Left lung (tissue), 10 donors: ENCODE results near the gene HSFX3. TPM values are rescaled to one million over a fixed set of nuclear protein-coding genes. Genes with fewer than 3 reads are reported as not detected.

ENCODE experiments used
- ATAC-seq: fragments of 200-7000 bp; cut with Tn5 transposase; one replicate; pipeline ENCODE4 v1.9.1; 2020; ENCODE audit warnings: moderate library complexity
- DNase-seq, 4 donors: peaks; one replicate each; pipeline ENCODE4 v3.0.0-alpha.2; 2013 to 2020
- H3K27ac ChIP-seq, 2 donors: fragments of 200-600 bp; sonication (generic) in 1 of 2; one replicate each; pipeline versions ENCODE4 v1.5.0 to v1.8.0; 2020 to 2021
- H3K27me3 ChIP-seq, 2 donors: fragments of 200-600 bp; sonication (generic) in 1 of 2; one replicate each; pipeline versions ENCODE4 v1.5.0 to v1.8.0; 2020 to 2021
- H3K36me3 ChIP-seq, 2 donors: fragments of 200-600 bp; sonication (generic) in 1 of 2; one replicate each; pipeline versions ENCODE4 v1.5.0 to v1.8.0; 2020 to 2021
- H3K4me1 ChIP-seq, 2 donors: fragments of 200-600 bp; one replicate each; pipeline ENCODE4 v1.8.0; 2021
- H3K4me3 ChIP-seq, 2 donors: fragments of 200-600 bp; sonication (generic) in 1 of 2; one replicate each; pipeline versions ENCODE4 v1.5.0 to v1.8.0; 2020 to 2021; ENCODE audit warnings: mild to moderate bottlenecking in 1 of 2
- H3K9me3 ChIP-seq, 2 donors: fragments of 200-600 bp; sonication (generic) in 1 of 2; one replicate each; pipeline versions ENCODE4 v1.5.0 to v1.8.0; 2020 to 2021
- CTCF ChIP-seq, 2 donors: fragments of 200-600 bp; sonication (generic) in 1 of 2; IDR thresholded peaks; one replicate each; pipeline versions ENCODE4 v1.5.0 to v1.8.0; 2021; ENCODE audit warnings: antibody characterized with exemption in 2 of 2
- intact Hi-C, 2 donors: fragments of 100-400 bp; cut with DNase I; formaldehyde crosslinking; loops; one replicate each; pipeline versions ENCODE4 v1.11.2 to v1.14.2; 2022
- polyA plus RNA-seq, 6 donors: library from polyadenylated mRNA; unstranded; fragments of 120-200 nt; gene quantifications; one replicate each; pipeline ENCODE4 v1.2.1, GENCODE V29; 2013; ENCODE audit not compliant: insufficient read length in 6 of 6
- total RNA-seq, 2 donors: library from RNA; stranded (reverse); fragmentation: NEBNext Ultra II Directional; extraction: Animal tissue kit (Norgen Biotek cat#: 25700); gene quantifications; one replicate each; pipeline ENCODE4 v1.2.1, GENCODE V29; 2021
- donor health status: DM: no; HTN: yes; CAD: no.
- donor health status: DM: no; HTN: no; CAD: no.

HSFX3 gene
- total and polyA plus RNA-seq, 8 donors, result not detected

GRCh38 chrX:149571770-149572169 lies 22.0 kb upstream of the HSFX3 start:
- no peak overlapping the region for H3K27ac ChIP-seq
- no peaks in the 10 kb centered on the region for H3K9me3 ChIP-seq
- TF ChIP-seq CTCF (IDR thresholded peaks at IDR 0.05), result no peak
- H3K4me1 ChIP-seq, result no peaks in the 10 kb centered on the region
- no peak overlapping the region for H3K4me3 ChIP-seq
- intact Hi-C loops, result no loop called here
- no peak for ATAC-seq
- no peak for DNase-seq
- no peaks in the 10 kb centered on the region for H3K27me3 ChIP-seq
- H3K36me3 ChIP-seq, result no peaks in the 10 kb centered on the region

GRCh38 chrX:149570668-149571067 lies 20.9 kb upstream of the HSFX3 start:
- Histone ChIP-seq H3K4me1 (no peaks in the 10 kb centered on the region), H3K36me3 (no peaks in the 10 kb centered on the region), H3K27me3 (no peaks in the 10 kb centered on the region), H3K27ac (no peak overlapping the region), H3K4me3 (no peak overlapping the region), H3K9me3 (no peaks in the 10 kb centered on the region)
- intact Hi-C loops, result no loop called here
- ATAC-seq, result no peak
- no peak for TF ChIP-seq CTCF (IDR thresholded peaks at IDR 0.05)
- no peak for DNase-seq

- no peaks in the 10 kb centered on the region for H3K9me3 ChIP-seq
- no peaks in the 10 kb centered on the region for H3K36me3 ChIP-seq
- H3K27ac ChIP-seq, result no peak overlapping the region
- no peaks in the 10 kb centered on the region for H3K4me1 ChIP-seq
- no peaks in the 10 kb centered on the region for H3K27me3 ChIP-seq
- ATAC-seq (no peak), DNase-seq (no peak)
- intact Hi-C loops, result no loop called here
- no peak for TF ChIP-seq CTCF (IDR thresholded peaks at IDR 0.05)
- H3K4me3 ChIP-seq, result no peak overlapping the region
These were observed 20.0 kb upstream of the HSFX3 start for GRCh38 chrX:149569770-149570169.

- ATAC-seq, result no peak
- intact Hi-C loops, result no loop called here
- Histone ChIP-seq H3K4me1 (no peaks in the 10 kb centered on the region), H3K36me3 (no peaks in the 10 kb centered on the region), H3K9me3 (no peaks in the 10 kb centered on the region), H3K27me3 (no peaks in the 10 kb centered on the region), H3K4me3 (no peak overlapping the region), H3K27ac (no peak overlapping the region)
- no peak for TF ChIP-seq CTCF (IDR thresholded peaks at IDR 0.05)
- no peak for DNase-seq
These were observed 19.1 kb upstream of the HSFX3 start for GRCh38 chrX:149568701-149569296.

- Histone ChIP-seq H3K4me3 (no peak overlapping the region), H3K36me3 (no peaks in the 10 kb centered on the region), H3K4me1 (no peaks in the 10 kb centered on the region), H3K9me3 (no peaks in the 10 kb centered on the region), H3K27ac (no peak overlapping the region), H3K27me3 (no peaks in the 10 kb centered on the region)
- ATAC-seq (no peak), DNase-seq (no peak)
- intact Hi-C loops, result no loop called here
- no peak for TF ChIP-seq CTCF (IDR thresholded peaks at IDR 0.05)
These were observed 18.1 kb upstream of the HSFX3 start for GRCh38 chrX:149567621-149568417.
